ENCODE data around the gene AP5S1.
"Not testable (repeated sequence)": the region's sequence is repeated elsewhere in the genome, so short reads cannot be mapped to it uniquely, and the experiment has no call there.

GRCh38 chr20:3840201-3840600 is 19.9 kb downstream of the AP5S1 start:
- TF ChIP-seq CTCF, POLR2A (IDR thresholded peaks at IDR 0.05): not testable (repeated sequence)

Measured in adrenal gland (tissue), 5 donors.